Stomach (tissue), 9 donors: Measurements from ENCODE around the gene ANAPC13. TPM values are rescaled to one million over a fixed set of nuclear protein-coding genes. Genes with fewer than 3 reads are reported as not detected.

Source experiments
- DNase-seq, 2 donors: peaks; one replicate each; pipeline versions ENCODE4 v3.0.0 to v3.0.0-alpha.2; 2013 to 2019
- H3K27ac ChIP-seq, 5 donors: fragments of 200-600 bp in 4 of 5; sonication (generic) in 4 of 5; one replicate each; pipeline ENCODE4 v1.5.1; 2013 to 2019; ENCODE audit warnings: mild to moderate bottlenecking in 1 of 5, moderate library complexity in 1 of 5
- H3K27me3 ChIP-seq, 3 donors: fragments of 200-600 bp; sonication (generic); one replicate each; pipeline ENCODE4 v1.5.1; 2017 to 2019; ENCODE audit warnings: mixed run types in 1 of 3
- H3K36me3 ChIP-seq, 4 donors: fragments of 200-600 bp; sonication (generic); 1 replicate in 3 of 4; 2 replicates in 1 of 4; pipeline ENCODE4 v1.5.1; 2016 to 2019
- H3K4me1 ChIP-seq, 4 donors: fragments of 200-600 bp; sonication (generic); one replicate each; pipeline ENCODE4 v1.5.1; 2016 to 2019
- H3K4me3 ChIP-seq, 4 donors: fragments of 200-600 bp; sonication (generic) in 3 of 4; one replicate each; pipeline ENCODE4 v1.5.1; 2016 to 2019; ENCODE audit warnings: mild to moderate bottlenecking in 1 of 4
- H3K9me3 ChIP-seq, 4 donors: fragments of 200-600 bp; sonication (generic); one replicate each; pipeline ENCODE4 v1.5.1; 2016 to 2019
- CTCF ChIP-seq, 7 experiments: fragments of 450-650 bp in 4 of 7; fragments of 200-600 bp in 3 of 7; sonication (generic) in 3 of 7; IDR thresholded peaks; one replicate each; pipeline ENCODE4 v1.5.1; 2016 to 2019; ENCODE audit warnings: antibody characterized with exemption in 7 of 7, control low read depth in 2 of 7, mild to moderate bottlenecking in 1 of 7
- EP300 ChIP-seq: sonication (generic); formaldehyde crosslinking; IDR thresholded peaks from one replicate; pipeline ENCODE4 v1.6.1; 2017; ENCODE audit warnings: antibody characterized with exemption
- POLR2A ChIP-seq, 4 donors: fragments of 450-650 bp; IDR thresholded peaks; one replicate each; pipeline ENCODE4 v1.6.1; 2016; ENCODE audit warnings: antibody characterized with exemption in 4 of 4, control low read depth in 2 of 4, mild to moderate bottlenecking in 1 of 4, moderate library complexity in 1 of 4
- POLR2AphosphoS5 ChIP-seq, 3 donors: sonication (generic); formaldehyde crosslinking; IDR thresholded peaks; one replicate each; pipeline ENCODE4 v1.6.1; 2016; ENCODE audit warnings: antibody characterized with exemption in 3 of 3
- WGBS, 5 donors: extraction: QIAGEN DNeasy Blood & Tissue Kit in 3 of 5; methylation state at CpG; one replicate each; pipeline versions ENCODE4 v1.1.5 to v1.1.7; 2013 to 2018; 5-methylcytosine and 5-hydroxymethylcytosine counted together
- intact Hi-C: fragments of 100-400 bp; cut with DNase I; formaldehyde crosslinking; loops from one replicate; pipeline ENCODE4 v1.15.1; 2023; ENCODE audit warnings: low total_unique reads
- polyA plus RNA-seq, 3 donors: library from polyadenylated mRNA; stranded (reverse); fragments of 200-250 nt; gene quantifications; one replicate each; pipeline ENCODE4 v1.2.3, GENCODE V29; 2013
- total RNA-seq, 5 donors: library from RNA; depleted of rRNA; stranded (reverse); fragments of >200 nt; gene quantifications; one replicate each; pipeline versions ENCODE4 v1.1.0 to v1.2.3, GENCODE V29; 2014 to 2016
- donor health status: healthy with polysubstance abuse.
- donor health status: Bipolar disorder and iron deficiency.
- donor health status: healthy.

Gene ANAPC13
- total and polyA plus RNA-seq, 8 donors = 3.2 to 130 (median 44.4) TPM

GRCh38 chr3:134483195-134483900, 2.4 kb downstream of the ANAPC13 start:
- Histone ChIP-seq H3K36me3 (peaks cover 17 to 42% (median 37%) of the 10 kb centered on the region in 4 donors), H3K4me3 (peak overlapping the region in 1 of 4 donors; percentile 70), H3K9me3 (no peaks in the 10 kb centered on the region), H3K27ac (peak overlapping the region in 4 of 5 donors; percentile 97 to 98 (median 98)), H3K27me3 (no peaks in the 10 kb centered on the region), H3K4me1 (peaks cover 32 to 66% (median 49%) of the 10 kb centered on the region in 4 donors)
- intact Hi-C loops = no loop called here
- TF ChIP-seq EP300 (no peak), CTCF (IDR thresholded peaks at IDR 0.05) (no peak), POLR2AphosphoS5 (IDR thresholded peaks at IDR 0.05) (no peak), POLR2A (IDR thresholded peaks at IDR 0.05) (no peak)
- 71 to 87% (median 78%) methylated on average over 7 of the region's 7 CpGs for WGBS, 5 donors
- no peak for DNase-seq

GRCh38 chr3:134482622-134483021, 3.2 kb downstream of the ANAPC13 start:
- intact Hi-C loops = no loop called here
- TF ChIP-seq POLR2AphosphoS5 (IDR thresholded peaks at IDR 0.05) = no peak
- TF ChIP-seq POLR2A (IDR thresholded peaks at IDR 0.05) = no peak
- no peak for TF ChIP-seq CTCF (IDR thresholded peaks at IDR 0.05)
- TF ChIP-seq EP300 = no peak
- H3K27me3 ChIP-seq = no peaks in the 10 kb centered on the region
- peaks cover 32 to 62% (median 46%) of the 10 kb centered on the region in 4 donors for H3K4me1 ChIP-seq
- no peak overlapping the region for H3K4me3 ChIP-seq
- 93 to 96% (median 94%) methylated on average over 3 of the region's 3 CpGs for WGBS, 5 donors
- H3K27ac ChIP-seq = peak overlapping the region in 4 of 5 donors; percentile 97 to 98 (median 98)
- H3K36me3 ChIP-seq = peaks cover 25 to 49% (median 44%) of the 10 kb centered on the region in 4 donors
- DNase-seq = no peak
- no peaks in the 10 kb centered on the region for H3K9me3 ChIP-seq

- Histone ChIP-seq H3K4me1 (peaks cover 22 to 65% (median 43%) of the 10 kb centered on the region in 4 donors), H3K9me3 (no peaks in the 10 kb centered on the region), H3K27me3 (no peaks in the 10 kb centered on the region), H3K27ac (peak overlapping the region in 1 of 5 donors; percentile 14), H3K36me3 (peaks cover 33 to 64% (median 59%) of the 10 kb centered on the region in 4 donors), H3K4me3 (no peak overlapping the region)
- TF ChIP-seq CTCF (IDR thresholded peaks at IDR 0.05) = no peak
- no peak for TF ChIP-seq POLR2AphosphoS5 (IDR thresholded peaks at IDR 0.05)
- no peak for TF ChIP-seq EP300
- no peak for TF ChIP-seq POLR2A (IDR thresholded peaks at IDR 0.05)
- 67 to 82% (median 74%) methylated on average over 1 of the region's 1 CpG for WGBS, 5 donors
- DNase-seq = no peak
- intact Hi-C loops = no loop called here
Measured at GRCh38 chr3:134481166-134481565, 4.6 kb downstream of the ANAPC13 start.

- no peak for DNase-seq
- Histone ChIP-seq H3K27ac (peak overlapping the region in 1 of 5 donors; percentile 14), H3K9me3 (no peaks in the 10 kb centered on the region), H3K36me3 (peaks cover 33 to 67% (median 63%) of the 10 kb centered on the region in 4 donors), H3K4me3 (no peak overlapping the region), H3K4me1 (peaks cover 21 to 67% (median 43%) of the 10 kb centered on the region in 4 donors), H3K27me3 (no peaks in the 10 kb centered on the region)
- WGBS, 5 donors = 70 to 89% (median 81%) methylated on average over 3 of the region's 3 CpGs
- TF ChIP-seq EP300 (no peak), POLR2AphosphoS5 (IDR thresholded peaks at IDR 0.05) (no peak), POLR2A (IDR thresholded peaks at IDR 0.05) (no peak), CTCF (IDR thresholded peaks at IDR 0.05) (no peak)
- intact Hi-C loops = no loop called here
Measured at GRCh38 chr3:134480546-134480945, 5.2 kb downstream of the ANAPC13 start.
